Pericardium fibroblast (primary cell): Measurements from ENCODE around the gene IL6R. TPM values are rescaled to one million over a fixed set of nuclear protein-coding genes. Genes with fewer than 3 reads are reported as not detected.

Experiments used
- total RNA-seq: library from RNA; depleted of rRNA; stranded (reverse); fragments of >200 nt; gene quantifications from 2 replicates; pipeline ENCODE4 v1.2.3, GENCODE V29; 2015

IL6R gene
- total RNA-seq = 3.9 and 9.3 TPM in 2 replicates

DNA sequence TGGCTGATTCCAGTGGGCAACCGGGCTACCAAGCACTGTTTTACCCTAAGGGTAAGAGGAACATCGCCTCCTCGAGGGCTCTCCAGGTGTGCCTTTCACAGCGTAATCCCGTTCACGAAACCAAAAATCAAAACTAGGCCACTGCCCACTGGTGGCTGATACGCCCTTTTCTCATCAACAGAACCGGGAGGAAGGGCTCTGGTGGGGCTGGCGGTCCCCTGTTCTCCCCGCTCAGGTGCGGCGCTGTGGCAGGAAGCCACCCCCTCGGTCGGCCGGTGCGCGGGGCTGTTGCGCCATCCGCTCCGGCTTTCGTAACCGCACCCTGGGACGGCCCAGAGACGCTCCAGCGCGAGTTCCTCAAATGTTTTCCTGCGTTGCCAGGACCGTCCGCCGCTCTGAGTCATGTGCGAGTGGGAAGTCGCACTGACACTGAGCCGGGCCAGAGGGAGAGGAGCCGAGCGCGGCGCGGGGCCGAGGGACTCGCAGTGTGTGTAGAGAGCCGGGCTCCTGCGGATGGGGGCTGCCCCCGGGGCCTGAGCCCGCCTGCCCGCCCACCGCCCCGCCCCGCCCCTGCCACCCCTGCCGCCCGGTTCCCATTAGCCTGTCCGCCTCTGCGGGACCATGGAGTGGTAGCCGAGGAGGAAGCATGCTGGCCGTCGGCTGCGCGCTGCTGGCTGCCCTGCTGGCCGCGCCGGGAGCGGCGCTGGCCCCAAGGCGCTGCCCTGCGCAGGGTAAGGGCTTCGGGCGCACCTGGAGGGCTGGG lies at the start of gene IL6R:
TSS of gene IL6R (plus strand) at position 360 of the 763 bp plus-strand sequence. CDS start at position 647, 287 bp downstream.

DNA sequence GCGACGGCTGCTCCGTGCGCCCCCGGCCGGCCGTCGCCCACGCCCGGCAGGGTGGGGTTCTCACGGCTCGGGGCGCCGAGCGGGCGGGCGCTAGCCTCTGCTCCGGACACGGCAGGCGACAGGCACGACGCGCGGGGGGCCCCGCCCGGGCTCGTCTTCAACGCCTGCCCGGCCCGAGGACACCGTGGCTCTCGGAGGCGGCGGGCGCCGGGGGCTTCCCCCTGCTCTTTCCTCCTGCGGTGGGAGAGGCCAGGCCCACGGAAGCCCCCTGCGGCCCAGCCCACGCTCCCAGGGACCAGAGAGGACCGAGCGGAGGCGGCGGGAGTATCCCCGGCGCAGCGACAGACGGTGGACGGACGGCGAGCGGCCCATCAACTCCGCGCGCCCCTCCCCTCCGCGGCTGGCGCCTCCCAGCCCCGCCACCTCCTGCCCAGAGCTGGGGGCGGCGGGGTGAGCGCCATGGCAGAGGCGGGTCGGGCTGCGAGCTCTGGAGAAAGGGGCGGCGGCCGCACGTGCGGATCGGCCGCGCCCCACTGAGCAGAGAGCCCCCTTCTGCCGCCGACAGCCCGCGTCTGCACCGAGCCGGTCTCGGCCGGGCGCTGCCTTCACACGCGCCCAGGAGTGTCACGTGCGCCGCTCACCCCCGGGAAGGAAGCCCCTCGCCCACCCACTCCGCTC lies 97.1 kb downstream of the IL6R start, which contains the start of the genes SHE and TDRD10:
TSS of gene SHE (minus strand) at position 347 of the 678 bp plus-strand sequence. CDS start 386 bp downstream, outside the sequence.
TSS of gene TDRD10 (plus strand) at position 154 of the 678 bp plus-strand sequence. CDS start 4,685 bp downstream, outside the sequence.

Other genes starting within 250 kb of the IL6R start
- gene TPM3, start 213.2 kb upstream of the IL6R start, total RNA-seq = 221 and 362 TPM in 2 replicates
- not detected in 2 replicates for gene CFAP141, start 199.0 kb upstream of the IL6R start, total RNA-seq
- gene UBAP2L, start 184.4 kb upstream of the IL6R start, total RNA-seq = 60.5 and 66.3 TPM in 2 replicates
- 106 and 118 TPM in 2 replicates for gene HAX1, start 132.7 kb upstream of the IL6R start, total RNA-seq
- not detected in 2 replicates for gene AQP10, start 84.2 kb upstream of the IL6R start, total RNA-seq
- gene ATP8B2, start 79.8 kb upstream of the IL6R start, total RNA-seq = 77.0 and 114 TPM in 2 replicates
- gene TDRD10, start 96.9 kb downstream of the IL6R start, total RNA-seq = not detected in 2 replicates
- gene SHE, start 97.1 kb downstream of the IL6R start, total RNA-seq = 0.12 and 0.43 TPM in 2 replicates
- gene UBE2Q1, start 153.3 kb downstream of the IL6R start, total RNA-seq = 31.9 and 46.5 TPM in 2 replicates
- gene CHRNB2, start 162.4 kb downstream of the IL6R start, total RNA-seq = under 0.01 and 0.12 TPM in 2 replicates
- gene ADAR, start 202.8 kb downstream of the IL6R start, total RNA-seq = 49.8 and 70.6 TPM in 2 replicates